SU-DHL-6 (cell line): Measurements from ENCODE around the gene PCNX4.

Source experiments
- EZH2phosphoT487 ChIP-seq: fragments of 200-600 bp; sonication (generic), shearing (Covaris generic); conservative IDR thresholded peaks from 2 replicates; pipeline ENCODE4 v1.6.1; 2018; ENCODE audit warnings: mild to moderate bottlenecking, antibody characterized with exemption, low read length, moderate library complexity, mixed read lengths
- TF ChIP-seq, protein P1 (sequence below): fragments of 200-600 bp; sonication (generic); IDR thresholded peaks from one replicate; pipeline ENCODE4 v1.5.1; 2017; ENCODE audit warnings: antibody characterized with exemption, mild to moderate bottlenecking, low read length, moderate library complexity; ENCODE audit not compliant: insufficient read depth, poor library complexity, severe bottlenecking

DNA sequence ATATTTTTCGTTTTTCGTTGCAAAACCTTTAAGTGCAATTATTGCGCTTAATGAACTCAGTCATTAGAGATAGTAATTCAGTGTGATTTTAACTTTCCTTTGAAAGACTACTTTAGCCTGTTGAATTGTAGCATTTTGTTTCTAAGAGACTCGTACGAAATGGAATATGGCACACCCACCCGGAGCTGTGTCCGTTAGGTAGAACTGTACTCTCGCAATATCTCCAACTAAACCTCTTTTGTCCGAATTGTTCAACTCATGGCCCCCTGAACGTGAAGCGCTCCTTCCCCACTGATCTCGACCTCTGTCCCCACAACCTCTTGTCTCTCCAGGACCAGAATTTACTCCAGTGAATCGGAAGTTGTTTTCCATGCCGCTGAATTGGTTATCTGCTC lies 800 bp downstream of the PCNX4 start:
- TF ChIP-seq, protein P1, sequence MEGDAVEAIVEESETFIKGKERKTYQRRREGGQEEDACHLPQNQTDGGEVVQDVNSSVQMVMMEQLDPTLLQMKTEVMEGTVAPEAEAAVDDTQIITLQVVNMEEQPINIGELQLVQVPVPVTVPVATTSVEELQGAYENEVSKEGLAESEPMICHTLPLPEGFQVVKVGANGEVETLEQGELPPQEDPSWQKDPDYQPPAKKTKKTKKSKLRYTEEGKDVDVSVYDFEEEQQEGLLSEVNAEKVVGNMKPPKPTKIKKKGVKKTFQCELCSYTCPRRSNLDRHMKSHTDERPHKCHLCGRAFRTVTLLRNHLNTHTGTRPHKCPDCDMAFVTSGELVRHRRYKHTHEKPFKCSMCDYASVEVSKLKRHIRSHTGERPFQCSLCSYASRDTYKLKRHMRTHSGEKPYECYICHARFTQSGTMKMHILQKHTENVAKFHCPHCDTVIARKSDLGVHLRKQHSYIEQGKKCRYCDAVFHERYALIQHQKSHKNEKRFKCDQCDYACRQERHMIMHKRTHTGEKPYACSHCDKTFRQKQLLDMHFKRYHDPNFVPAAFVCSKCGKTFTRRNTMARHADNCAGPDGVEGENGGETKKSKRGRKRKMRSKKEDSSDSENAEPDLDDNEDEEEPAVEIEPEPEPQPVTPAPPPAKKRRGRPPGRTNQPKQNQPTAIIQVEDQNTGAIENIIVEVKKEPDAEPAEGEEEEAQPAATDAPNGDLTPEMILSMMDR, result no peak
- TF ChIP-seq EZH2phosphoT487, result no peak
